Measurements from ENCODE around the gene DBX1. TPM values are rescaled to one million over a fixed set of nuclear protein-coding genes. Genes with fewer than 3 reads are reported as not detected.
A peak's percentile ranks its signal among the peaks of the same experiment; 100 is the strongest.

DBX1 gene
- total RNA-seq, 1 donor = not detected

DNA sequence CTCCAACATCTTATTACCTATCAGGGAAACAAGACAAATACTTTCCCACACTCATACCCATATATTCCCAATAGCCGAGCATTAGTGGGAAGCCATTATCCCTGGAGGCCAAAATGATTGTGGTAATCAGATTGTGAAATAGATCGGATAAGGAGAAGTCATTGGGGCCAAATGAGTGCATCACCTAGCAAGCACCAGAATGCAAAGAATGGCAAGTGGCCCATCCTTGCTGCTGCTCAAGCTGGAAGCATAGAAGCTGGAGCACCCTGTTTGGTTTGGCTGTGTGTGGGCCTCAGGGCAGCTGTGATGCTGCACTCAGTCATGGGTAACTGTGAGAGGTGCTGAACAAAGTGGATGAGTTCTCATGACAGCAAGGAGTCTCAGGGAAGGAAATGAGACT, 18.7 kb upstream of the DBX1 start:
- H3K4me3 ChIP-seq (ENCODE audit: low read depth, low read length) = no peak overlapping the region
- DNase-seq (ENCODE audit: low read depth) = no peak
- TF ChIP-seq, protein P1, sequence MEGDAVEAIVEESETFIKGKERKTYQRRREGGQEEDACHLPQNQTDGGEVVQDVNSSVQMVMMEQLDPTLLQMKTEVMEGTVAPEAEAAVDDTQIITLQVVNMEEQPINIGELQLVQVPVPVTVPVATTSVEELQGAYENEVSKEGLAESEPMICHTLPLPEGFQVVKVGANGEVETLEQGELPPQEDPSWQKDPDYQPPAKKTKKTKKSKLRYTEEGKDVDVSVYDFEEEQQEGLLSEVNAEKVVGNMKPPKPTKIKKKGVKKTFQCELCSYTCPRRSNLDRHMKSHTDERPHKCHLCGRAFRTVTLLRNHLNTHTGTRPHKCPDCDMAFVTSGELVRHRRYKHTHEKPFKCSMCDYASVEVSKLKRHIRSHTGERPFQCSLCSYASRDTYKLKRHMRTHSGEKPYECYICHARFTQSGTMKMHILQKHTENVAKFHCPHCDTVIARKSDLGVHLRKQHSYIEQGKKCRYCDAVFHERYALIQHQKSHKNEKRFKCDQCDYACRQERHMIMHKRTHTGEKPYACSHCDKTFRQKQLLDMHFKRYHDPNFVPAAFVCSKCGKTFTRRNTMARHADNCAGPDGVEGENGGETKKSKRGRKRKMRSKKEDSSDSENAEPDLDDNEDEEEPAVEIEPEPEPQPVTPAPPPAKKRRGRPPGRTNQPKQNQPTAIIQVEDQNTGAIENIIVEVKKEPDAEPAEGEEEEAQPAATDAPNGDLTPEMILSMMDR (IDR thresholded peaks at IDR 0.05; ENCODE audit: insufficient read depth, low read depth, low read length) = no peak

DNA sequence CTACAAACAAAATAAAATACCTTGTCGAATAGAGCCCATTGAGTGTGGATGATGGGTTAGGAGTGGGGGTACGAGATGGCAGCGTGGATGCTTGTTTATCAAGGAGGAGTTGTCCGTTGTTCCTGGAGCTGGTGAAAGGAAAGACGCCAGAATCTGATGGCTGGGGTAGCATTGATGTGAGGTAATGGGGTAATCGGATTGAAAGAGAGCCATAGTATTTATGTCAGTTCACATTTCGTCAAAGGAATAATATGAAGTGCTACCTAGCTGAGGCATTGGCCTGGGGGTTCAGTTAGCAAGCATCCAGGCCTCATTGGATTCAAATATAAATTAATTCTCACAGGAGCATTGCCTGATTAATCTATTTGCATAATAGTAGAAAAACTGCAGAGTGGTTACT, 16.9 kb upstream of the DBX1 start:
- no peak for DNase-seq (ENCODE audit: low read depth)
- H3K4me3 ChIP-seq (ENCODE audit: low read depth, low read length) = no peak overlapping the region
- TF ChIP-seq, protein P1 (IDR thresholded peaks at IDR 0.05; ENCODE audit: insufficient read depth, low read depth, low read length) = no peak

DNA sequence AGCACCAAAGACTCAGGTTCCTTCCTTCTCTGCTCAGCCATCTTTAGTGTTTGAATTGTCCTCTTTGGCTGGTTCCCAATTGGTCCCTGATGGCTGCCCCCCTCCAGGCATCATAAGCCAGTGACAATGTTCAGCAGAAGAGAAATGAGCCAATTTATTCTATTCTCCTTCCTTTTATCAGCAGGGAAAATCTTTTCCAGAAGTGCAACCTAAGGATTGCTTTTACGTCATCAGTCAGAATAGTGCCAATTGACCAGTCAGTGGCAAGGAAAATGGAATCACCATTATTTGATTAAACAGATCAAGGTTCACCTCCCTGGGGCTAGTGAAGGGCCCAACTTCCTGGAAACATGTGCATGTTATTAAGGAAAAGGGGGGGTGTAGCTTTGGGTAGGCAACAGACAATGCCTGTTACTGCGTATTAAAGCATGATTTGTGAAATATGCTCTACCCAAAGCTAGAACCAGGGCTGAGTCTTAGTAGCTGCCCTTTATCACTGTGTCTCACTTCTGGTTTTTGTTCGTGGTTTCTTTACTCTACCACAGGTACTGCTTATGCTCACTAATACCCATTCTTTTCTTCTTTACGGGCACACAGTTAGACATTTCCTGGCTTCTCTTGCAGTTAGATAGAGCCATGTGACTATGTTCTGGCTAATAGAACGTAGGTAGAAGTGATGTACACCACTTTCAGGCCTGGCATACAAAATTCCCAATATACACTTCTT, 12.6 kb upstream of the DBX1 start:
- no peak for DNase-seq (ENCODE audit: low read depth)
- TF ChIP-seq, protein P1 (IDR thresholded peaks at IDR 0.05; ENCODE audit: insufficient read depth, low read depth, low read length) = no peak
- no peak overlapping the region for H3K4me3 ChIP-seq (ENCODE audit: low read depth, low read length)

DNA sequence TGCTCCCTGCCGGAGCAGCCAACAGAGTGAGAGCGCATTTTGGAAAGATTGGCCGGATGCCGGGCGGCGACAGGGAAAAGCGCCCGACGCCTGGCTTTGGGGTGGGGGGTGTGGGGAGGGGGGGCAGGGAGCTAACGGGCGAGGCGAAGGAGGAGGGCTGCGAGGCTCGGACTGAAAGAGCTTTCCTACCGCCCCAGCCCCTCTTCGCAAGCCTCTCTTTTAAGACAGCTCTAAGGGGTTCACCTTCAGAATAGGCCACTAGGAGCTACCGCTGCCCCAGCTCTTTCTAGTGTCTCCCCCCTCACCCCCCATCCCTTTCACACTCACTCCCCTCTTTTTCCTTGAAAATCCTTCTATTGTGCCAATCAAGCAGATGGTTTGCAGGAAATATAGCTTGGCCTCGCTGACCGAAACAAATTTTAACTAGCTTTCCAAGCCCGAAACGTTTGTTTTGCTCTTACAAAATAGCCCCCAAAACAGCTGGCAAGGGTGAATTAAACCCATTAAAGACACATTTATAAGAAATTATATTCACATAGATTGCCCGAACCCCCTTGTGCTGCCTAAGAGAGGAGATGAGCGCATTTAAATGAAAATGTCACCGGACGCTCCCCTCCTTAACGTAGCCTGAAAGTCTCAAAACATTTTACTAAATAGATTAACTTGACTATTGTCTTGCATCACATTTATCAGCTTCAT, 3.7 kb upstream of the DBX1 start:
- TF ChIP-seq, protein P1 (IDR thresholded peaks at IDR 0.05; ENCODE audit: insufficient read depth, low read depth, low read length) = no peak
- DNase-seq (ENCODE audit: low read depth) = no peak
- no peak overlapping the region for H3K4me3 ChIP-seq (ENCODE audit: low read depth, low read length)

DNA sequence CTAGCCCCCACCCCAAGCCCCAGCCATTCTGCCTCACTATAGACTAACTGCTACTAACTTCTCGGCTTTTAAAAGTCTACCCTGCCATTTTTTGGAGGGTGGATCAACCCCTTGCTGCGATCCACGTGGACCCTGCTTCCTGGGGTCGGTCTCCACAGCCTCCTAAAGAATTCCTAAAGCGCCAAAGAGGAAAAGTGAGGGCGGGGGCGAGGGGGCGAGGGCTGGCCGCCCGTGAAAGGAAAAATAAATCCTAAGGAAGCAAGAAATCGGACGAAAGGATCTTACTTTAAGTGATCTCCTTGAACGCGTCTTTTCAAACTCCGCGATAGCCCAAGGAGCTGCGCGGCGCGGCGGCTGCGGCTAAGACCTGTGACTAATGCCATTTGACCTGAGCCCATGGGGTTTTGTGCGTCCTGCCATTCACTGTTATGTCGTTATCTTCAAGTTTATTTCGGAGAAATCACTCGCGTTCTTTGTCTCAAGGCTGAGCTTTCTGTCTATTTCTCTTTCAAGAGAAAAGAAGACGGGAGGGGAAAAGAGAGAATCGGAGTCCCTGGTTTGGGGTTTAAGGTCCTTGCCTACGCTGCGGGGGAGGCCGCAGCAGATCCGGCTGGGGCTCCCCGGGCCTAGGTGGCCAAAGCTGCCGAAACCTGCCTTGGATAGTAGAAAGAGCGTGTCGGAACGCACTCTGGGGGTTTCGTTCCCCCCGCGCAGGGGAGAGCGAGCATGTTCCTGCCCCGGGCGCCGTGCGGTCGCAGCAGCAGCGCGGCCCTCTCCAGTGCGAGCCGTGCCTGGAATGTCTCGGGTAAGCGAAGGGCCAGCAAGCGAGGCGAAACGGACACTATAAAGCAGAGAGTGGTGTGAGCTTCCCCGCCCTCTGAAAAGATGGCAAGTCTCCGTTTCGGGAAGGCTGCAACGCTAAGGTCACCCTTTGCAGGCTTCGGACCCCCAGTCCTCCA, 2.8 kb upstream of the DBX1 start:
- DNase-seq (ENCODE audit: low read depth) = peak; percentile 10
- TF ChIP-seq, protein P1 (IDR thresholded peaks at IDR 0.05; ENCODE audit: insufficient read depth, low read depth, low read length) = no peak
- H3K4me3 ChIP-seq (ENCODE audit: low read depth, low read length) = peak overlapping the region; percentile 15

DNA sequence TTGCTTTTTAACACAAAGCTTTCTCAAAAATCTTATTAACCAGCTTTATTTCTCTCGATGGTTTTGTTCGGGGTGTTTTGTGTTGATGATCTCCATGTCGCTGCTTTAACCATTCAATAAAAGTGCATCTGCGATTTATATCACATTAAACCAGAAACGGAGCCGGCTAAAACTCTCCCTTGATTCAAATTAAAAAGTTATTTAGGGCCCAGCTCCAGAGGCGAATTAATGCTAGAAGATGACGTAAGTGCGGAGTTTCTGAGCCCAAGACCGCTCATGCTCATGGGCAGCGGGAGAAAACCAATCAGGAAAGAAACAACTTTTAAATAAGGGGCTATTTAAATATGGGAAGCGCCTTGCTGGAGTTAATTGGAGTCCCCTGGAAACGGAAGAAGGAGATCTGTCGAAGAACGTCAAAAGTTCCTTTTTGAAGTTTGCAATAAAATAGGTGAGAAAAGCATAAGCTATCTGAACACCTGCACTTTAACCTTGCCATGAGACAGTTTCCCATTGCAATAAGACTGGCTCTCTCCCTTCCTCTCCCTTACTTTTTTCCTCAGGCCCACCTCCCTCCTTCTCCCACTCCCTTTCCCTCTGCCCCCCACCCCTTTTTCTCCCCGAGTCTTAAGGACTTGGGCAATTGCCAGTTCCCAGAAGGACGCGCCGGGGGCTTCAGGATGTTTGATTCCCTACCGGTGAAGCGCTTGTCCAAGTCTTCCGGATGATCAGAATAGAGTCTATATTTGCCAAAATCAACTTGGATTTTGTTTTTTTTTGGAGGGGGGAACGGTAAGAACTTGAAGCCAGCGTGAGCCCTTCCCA, 1.9 kb upstream of the DBX1 start:
- TF ChIP-seq, protein P1 (IDR thresholded peaks at IDR 0.05; ENCODE audit: insufficient read depth, low read depth, low read length) = no peak
- no peak overlapping the region for H3K4me3 ChIP-seq (ENCODE audit: low read depth, low read length)
- DNase-seq (ENCODE audit: low read depth) = no peak
